ENCODE measurements around the gene SEC61B.
"Not testable (repeated sequence)": the region's sequence is repeated elsewhere in the genome, so short reads cannot be mapped to it uniquely, and the experiment has no call there.

Gene SEC61B

GRCh38 chr9:99235926-99236634, 14.0 kb downstream of the SEC61B start:
- no peak for DNase-seq (ENCODE audit: extremely low read depth in 1 of 2, low read depth in 1 of 2)

DNA sequence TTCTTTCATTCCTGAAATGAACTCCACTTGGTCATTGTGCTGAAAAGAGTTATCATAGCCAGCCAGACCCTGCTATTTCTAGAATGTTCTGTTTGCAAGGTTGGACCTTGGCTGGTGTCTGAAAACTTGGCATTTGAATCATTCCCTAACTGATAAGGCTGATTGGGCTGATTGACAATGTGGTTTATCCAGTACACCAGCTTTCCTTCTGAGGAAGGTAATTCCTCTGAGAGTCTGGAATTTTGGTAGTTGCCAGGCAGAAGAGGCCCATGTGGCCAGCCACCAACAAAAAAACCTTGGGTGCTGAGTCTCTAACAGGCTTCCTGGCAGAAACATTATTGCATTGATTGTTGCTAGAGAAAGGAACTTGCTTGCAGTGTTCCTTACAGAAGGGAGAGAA, 15.3 kb downstream of the SEC61B start:
- no peak for DNase-seq (ENCODE audit: extremely low read depth in 1 of 2, low read depth in 1 of 2)

- DNase-seq (ENCODE audit: extremely low read depth in 1 of 2, low read depth in 1 of 2): not testable (repeated sequence)
Observed at GRCh38 chr9:99237849-99238248, 15.8 kb downstream of the SEC61B start.

DNA sequence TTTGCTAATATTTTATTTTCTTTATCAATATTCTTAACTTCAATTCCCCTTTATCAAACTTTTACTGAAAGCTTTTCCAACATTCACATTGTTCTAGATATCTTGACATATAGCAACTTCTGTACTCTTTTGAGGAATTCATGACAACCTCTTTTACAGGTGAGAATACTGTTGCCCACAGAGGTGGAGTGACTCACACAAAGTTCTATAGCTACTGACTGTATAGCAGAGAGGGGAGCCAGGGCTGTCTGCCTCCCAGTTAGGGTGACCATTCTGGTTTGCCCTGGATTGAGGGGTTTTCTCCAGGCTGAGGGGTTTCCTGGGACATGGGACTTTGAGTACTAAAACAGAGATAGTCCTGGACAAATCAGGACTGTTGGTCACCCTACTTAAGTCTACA, 16.2 kb downstream of the SEC61B start:
- DNase-seq (ENCODE audit: extremely low read depth in 1 of 2, low read depth in 1 of 2): no peak

GRCh38 chr9:99239341-99240060, 17.4 kb downstream of the SEC61B start:
- DNase-seq (ENCODE audit: extremely low read depth in 1 of 2, low read depth in 1 of 2): no peak

- no peak for DNase-seq (ENCODE audit: extremely low read depth in 1 of 2, low read depth in 1 of 2)
Observed at GRCh38 chr9:99241106-99241505, 19.0 kb downstream of the SEC61B start.

- DNase-seq (ENCODE audit: extremely low read depth in 1 of 2, low read depth in 1 of 2): no peak
Observed at GRCh38 chr9:99244344-99245260, 22.5 kb downstream of the SEC61B start.

DNA sequence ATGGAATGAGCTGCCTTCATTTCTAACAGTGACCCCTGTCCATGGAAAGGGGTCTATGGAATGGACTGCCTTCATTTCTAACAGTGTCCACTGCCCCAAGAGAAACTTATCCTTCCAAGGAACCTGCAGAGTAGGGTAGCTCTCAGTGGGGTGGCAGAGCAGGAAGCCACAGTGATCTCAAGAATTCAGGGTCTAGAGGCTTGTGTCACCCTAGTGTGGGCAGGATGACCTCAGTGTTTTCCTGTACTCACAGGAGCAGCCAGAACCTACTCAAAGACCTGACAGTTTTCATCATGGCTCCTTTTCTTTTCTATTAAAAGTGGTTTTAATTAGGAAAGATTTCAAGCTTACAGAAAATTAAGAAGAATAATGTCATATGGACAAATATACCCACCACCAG, 27.5 kb downstream of the SEC61B start:
- DNase-seq (ENCODE audit: extremely low read depth in 1 of 2, low read depth in 1 of 2): no peak

GRCh38 chr9:99251157-99251556, 29.1 kb downstream of the SEC61B start:
- no peak for DNase-seq (ENCODE audit: extremely low read depth in 1 of 2, low read depth in 1 of 2)

- DNase-seq (ENCODE audit: extremely low read depth in 1 of 2, low read depth in 1 of 2): no peak
Observed at GRCh38 chr9:99253134-99253533, 31.1 kb downstream of the SEC61B start.

DNA sequence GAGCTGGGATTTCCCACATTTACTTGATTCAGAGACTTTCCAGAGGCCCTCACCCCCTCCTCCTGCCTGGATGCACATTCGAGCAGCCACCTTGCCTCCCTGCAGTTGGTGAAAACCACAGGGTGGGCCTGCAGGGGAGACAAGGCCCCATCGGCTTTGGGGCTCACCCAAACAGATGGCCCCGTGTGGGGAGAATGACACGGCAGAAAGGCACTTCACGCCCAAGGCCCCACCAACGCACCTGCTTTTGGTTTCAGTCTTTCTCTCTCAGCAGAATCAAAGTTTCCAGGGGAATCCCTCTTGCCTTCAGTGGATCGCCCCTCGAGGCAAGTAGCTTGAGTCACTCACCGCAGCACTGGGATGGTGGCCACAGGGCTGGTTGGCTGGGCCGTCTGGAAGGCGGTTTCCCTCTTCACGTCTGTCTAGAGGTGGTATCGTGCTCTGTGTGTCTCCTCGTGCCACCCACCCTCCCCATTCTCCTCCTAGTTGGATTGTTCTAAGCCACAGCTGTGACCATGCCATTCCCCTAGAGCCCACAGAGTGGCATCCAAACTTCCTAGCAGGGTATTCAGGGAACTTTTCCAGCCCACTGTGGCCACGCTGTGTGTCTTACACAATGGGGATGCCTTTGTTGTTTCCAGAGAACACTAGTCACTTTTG, 31.8 kb downstream of the SEC61B start:
- DNase-seq (ENCODE audit: extremely low read depth in 1 of 2, low read depth in 1 of 2): peak; percentile 11 to 19

- no peak for DNase-seq (ENCODE audit: extremely low read depth in 1 of 2, low read depth in 1 of 2)
Observed at GRCh38 chr9:99255651-99256050, 33.6 kb downstream of the SEC61B start.

DNA sequence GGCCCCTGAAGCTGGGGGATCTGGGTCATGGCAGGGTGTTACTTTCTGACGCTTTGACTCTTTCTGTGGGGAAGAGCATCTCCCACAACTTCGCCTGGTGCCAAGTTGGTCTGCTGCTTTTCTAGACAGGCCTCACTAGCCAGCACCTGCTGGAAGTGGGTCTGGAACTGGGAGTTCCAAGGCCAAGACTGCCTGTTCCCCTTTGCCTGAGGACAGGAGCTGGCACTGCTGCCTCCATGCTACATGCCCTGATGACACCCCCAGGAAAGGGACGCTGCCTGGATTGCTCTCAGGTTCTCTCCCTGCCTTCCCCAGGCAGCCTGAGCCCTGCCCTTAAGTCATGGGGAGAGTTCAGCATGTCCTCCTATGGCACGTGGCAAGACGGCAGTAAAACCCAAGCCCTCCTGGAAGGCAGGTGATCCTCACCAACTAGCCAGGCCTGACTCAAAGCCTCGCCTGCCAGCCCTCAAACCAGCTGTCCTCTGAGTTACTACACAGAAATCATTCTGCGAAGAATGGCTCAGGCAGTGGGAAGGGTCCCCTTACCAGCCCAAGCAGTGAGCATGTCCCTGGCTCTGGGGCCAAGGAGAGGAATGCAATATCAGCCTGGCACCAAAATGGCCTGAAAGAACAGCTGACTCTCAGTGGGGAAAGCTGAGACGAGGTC, 35.8 kb downstream of the SEC61B start:
- no peak for DNase-seq (ENCODE audit: extremely low read depth in 1 of 2, low read depth in 1 of 2)

GRCh38 chr9:99259231-99259918, 37.3 kb downstream of the SEC61B start:
- no peak for DNase-seq (ENCODE audit: extremely low read depth in 1 of 2, low read depth in 1 of 2)

- DNase-seq (ENCODE audit: extremely low read depth in 1 of 2, low read depth in 1 of 2): no peak
Observed at GRCh38 chr9:99261923-99262322, 39.8 kb downstream of the SEC61B start.

- no peak for DNase-seq (ENCODE audit: extremely low read depth in 1 of 2, low read depth in 1 of 2)
Observed at GRCh38 chr9:99262949-99263418, 40.9 kb downstream of the SEC61B start.

- DNase-seq (ENCODE audit: extremely low read depth in 1 of 2, low read depth in 1 of 2): no peak
Observed at GRCh38 chr9:99264070-99264680, 42.1 kb downstream of the SEC61B start.

DNA sequence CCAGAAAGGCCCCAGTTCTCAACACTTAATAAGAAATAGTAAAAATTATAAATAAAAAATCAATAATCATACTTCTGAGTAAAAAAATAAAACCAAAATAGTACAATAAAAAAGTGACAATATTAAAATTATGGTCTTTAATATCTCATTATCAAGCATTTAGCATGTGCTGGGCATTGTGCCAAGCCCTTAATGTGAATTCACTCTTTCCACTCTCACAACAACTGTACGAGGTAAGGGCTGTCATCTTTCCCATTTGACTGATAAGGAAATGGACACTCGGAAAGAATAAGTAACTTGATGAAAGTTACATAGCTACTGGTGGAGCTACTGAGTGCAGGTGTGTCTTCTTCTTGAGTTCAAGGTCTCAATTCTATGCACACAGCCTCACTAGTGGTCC, 43.6 kb downstream of the SEC61B start:
- no peak for DNase-seq (ENCODE audit: extremely low read depth in 1 of 2, low read depth in 1 of 2)
